ENCODE data around the gene CPN1.

DNA sequence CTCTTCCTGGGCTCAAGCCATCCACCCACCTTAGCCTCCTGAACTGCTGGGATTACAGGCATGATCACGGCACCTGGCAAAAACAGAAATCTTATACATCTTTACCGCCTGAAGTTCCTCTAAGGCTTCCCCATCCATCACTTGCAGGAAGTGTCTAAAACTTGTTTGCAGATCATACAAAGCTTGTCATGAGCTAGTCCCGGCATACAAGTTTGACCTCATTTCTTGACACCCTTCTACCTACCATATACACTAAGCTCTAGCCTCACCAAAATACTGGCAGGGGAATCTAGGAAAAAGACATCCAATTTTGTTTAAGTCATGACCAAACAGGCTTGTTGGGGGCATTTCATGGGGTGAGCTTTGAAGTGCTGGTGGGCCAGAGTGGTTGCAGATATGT lies 86.4 kb downstream of the CPN1 start:
- TF ChIP-seq POLR2AphosphoS5 (IDR thresholded peaks at IDR 0.05; ENCODE audit: low read length), result no peak
- no peak for TF ChIP-seq CEBPB (IDR thresholded peaks at IDR 0.05; ENCODE audit: borderline replicate concordance in 1 of 2, low read depth in 2 of 2, low read length in 2 of 2)
- TF ChIP-seq TAF1 (IDR thresholded peaks at IDR 0.05; ENCODE audit: borderline replicate concordance, low read depth, low read length), result no peak
- TF ChIP-seq, protein P1, sequence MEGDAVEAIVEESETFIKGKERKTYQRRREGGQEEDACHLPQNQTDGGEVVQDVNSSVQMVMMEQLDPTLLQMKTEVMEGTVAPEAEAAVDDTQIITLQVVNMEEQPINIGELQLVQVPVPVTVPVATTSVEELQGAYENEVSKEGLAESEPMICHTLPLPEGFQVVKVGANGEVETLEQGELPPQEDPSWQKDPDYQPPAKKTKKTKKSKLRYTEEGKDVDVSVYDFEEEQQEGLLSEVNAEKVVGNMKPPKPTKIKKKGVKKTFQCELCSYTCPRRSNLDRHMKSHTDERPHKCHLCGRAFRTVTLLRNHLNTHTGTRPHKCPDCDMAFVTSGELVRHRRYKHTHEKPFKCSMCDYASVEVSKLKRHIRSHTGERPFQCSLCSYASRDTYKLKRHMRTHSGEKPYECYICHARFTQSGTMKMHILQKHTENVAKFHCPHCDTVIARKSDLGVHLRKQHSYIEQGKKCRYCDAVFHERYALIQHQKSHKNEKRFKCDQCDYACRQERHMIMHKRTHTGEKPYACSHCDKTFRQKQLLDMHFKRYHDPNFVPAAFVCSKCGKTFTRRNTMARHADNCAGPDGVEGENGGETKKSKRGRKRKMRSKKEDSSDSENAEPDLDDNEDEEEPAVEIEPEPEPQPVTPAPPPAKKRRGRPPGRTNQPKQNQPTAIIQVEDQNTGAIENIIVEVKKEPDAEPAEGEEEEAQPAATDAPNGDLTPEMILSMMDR (IDR thresholded peaks at IDR 0.05 in 2 of 3, conservative IDR thresholded peaks at IDR 0.05 in 1 of 3; ENCODE audit: control insufficient read depth in 2 of 3, extremely low read depth in 1 of 3, insufficient read depth in 1 of 3, low read depth in 3 of 3, low read length in 3 of 3), result no peak
- no peak for TF ChIP-seq EP300 (IDR thresholded peaks at IDR 0.05; ENCODE audit: borderline replicate concordance in 1 of 2, control insufficient read depth in 1 of 2, low read depth in 2 of 2, low read length in 2 of 2)
- TF ChIP-seq, protein P2, sequence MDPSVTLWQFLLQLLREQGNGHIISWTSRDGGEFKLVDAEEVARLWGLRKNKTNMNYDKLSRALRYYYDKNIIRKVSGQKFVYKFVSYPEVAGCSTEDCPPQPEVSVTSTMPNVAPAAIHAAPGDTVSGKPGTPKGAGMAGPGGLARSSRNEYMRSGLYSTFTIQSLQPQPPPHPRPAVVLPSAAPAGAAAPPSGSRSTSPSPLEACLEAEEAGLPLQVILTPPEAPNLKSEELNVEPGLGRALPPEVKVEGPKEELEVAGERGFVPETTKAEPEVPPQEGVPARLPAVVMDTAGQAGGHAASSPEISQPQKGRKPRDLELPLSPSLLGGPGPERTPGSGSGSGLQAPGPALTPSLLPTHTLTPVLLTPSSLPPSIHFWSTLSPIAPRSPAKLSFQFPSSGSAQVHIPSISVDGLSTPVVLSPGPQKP (IDR thresholded peaks at IDR 0.05; ENCODE audit: low read depth, low read length), result no peak
- TF ChIP-seq ZSCAN29 (IDR thresholded peaks at IDR 0.05), result no peak
- no peak for TF ChIP-seq RCOR1 (conservative IDR thresholded peaks at IDR 0.05; ENCODE audit: low read depth, low read length)
- TF ChIP-seq, protein P3, sequence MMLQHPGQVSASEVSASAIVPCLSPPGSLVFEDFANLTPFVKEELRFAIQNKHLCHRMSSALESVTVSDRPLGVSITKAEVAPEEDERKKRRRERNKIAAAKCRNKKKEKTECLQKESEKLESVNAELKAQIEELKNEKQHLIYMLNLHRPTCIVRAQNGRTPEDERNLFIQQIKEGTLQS (IDR thresholded peaks at IDR 0.05; ENCODE audit: borderline replicate concordance, extremely low read depth, low read depth, low read length), result no peak
- TF ChIP-seq POLR2A (IDR thresholded peaks at IDR 0.05; ENCODE audit: low read depth, low read length), result no peak
- TF ChIP-seq YY1 (IDR thresholded peaks at IDR 0.05; ENCODE audit: low read depth, low read length), result no peak
- TF ChIP-seq BHLHE40 (IDR thresholded peaks at IDR 0.05; ENCODE audit: borderline replicate concordance in 1 of 2, low read depth in 2 of 2, low read length in 1 of 2), result no peak
- no peak for TF ChIP-seq TCF7 (IDR thresholded peaks at IDR 0.05; ENCODE audit: borderline replicate concordance)

Measured in GM12878 (cell line).